Suppressor macrophage treated with lipopolysaccharide for 1 hour (primary cell): ENCODE results near the gene AFF1.

Experiments
- DNase-seq, 3 donors: peaks; one replicate each; pipeline ENCODE4 v3.0.0-alpha.2; 2020 to 2022

Gene AFF1, protein sequence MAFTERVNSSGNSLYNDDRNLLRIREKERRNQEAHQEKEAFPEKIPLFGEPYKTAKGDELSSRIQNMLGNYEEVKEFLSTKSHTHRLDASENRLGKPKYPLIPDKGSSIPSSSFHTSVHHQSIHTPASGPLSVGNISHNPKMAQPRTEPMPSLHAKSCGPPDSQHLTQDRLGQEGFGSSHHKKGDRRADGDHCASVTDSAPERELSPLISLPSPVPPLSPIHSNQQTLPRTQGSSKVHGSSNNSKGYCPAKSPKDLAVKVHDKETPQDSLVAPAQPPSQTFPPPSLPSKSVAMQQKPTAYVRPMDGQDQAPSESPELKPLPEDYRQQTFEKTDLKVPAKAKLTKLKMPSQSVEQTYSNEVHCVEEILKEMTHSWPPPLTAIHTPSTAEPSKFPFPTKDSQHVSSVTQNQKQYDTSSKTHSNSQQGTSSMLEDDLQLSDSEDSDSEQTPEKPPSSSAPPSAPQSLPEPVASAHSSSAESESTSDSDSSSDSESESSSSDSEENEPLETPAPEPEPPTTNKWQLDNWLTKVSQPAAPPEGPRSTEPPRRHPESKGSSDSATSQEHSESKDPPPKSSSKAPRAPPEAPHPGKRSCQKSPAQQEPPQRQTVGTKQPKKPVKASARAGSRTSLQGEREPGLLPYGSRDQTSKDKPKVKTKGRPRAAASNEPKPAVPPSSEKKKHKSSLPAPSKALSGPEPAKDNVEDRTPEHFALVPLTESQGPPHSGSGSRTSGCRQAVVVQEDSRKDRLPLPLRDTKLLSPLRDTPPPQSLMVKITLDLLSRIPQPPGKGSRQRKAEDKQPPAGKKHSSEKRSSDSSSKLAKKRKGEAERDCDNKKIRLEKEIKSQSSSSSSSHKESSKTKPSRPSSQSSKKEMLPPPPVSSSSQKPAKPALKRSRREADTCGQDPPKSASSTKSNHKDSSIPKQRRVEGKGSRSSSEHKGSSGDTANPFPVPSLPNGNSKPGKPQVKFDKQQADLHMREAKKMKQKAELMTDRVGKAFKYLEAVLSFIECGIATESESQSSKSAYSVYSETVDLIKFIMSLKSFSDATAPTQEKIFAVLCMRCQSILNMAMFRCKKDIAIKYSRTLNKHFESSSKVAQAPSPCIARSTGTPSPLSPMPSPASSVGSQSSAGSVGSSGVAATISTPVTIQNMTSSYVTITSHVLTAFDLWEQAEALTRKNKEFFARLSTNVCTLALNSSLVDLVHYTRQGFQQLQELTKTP

DNA sequence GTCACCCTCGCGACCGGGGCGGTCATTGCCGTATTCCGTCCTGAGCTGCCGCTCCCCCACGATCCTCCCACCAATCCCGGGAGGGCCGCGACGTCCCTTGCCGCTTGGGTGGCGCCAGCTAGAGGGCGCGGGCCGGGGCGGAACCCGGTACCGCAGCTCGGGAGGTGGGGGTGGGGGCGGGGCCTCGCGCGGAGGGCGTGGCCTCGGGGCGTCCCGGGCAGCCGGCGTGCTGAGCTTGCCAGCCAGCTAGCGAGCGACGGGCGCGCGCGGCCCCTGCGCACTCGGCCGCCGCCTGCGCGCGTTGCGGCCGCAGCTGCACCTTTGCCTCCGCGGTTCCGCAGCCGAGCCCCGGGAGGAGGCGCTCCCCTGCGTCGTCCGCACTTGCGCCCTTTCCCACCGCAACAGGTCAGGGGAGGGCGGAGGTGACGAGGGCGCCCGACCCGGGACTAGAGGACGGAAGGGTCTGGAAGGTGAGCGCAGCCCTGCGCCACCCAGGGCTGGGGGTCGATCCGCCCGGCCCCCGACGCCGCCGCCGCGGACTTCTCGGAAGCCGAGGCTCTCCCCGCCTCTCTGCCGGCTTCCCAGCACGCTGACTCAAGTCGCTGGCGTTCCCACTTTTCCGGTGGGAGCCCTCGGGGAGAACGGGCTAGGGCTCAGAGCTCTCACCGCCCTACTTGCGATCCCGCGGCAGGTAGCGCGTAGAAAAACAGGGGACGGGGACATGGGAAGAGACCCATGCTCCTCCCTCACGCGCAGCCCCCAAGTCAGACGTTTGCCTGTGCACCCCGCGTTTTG lies at the start of gene AFF1:
AFF1 (plus strand) TSS at position 241 of the 795 bp plus-strand sequence. CDS start 13,523 bp downstream, outside the sequence.
- peak; percentile 97 to 98 (median 97) for DNase-seq

DNA sequence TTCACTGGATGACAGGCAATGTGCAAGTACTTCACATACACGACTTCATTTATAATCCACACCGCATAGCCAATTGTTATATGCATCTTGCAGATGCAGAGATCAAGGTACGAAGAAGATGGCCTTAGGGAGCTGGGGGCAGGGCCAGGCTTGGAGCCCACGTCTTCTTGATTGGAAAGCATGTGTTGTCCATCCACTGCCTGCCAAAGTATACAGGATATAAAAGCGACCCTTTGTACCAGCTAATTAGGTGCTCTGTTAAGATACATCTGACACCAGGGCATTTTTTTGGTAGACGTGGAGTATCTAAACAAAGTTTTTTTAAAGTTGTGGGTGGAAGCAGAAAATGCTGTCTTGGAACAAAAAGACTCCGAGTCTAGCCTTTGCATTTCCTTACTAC lies 44.0 kb upstream of the AFF1 start:
- no peak for DNase-seq

DNA sequence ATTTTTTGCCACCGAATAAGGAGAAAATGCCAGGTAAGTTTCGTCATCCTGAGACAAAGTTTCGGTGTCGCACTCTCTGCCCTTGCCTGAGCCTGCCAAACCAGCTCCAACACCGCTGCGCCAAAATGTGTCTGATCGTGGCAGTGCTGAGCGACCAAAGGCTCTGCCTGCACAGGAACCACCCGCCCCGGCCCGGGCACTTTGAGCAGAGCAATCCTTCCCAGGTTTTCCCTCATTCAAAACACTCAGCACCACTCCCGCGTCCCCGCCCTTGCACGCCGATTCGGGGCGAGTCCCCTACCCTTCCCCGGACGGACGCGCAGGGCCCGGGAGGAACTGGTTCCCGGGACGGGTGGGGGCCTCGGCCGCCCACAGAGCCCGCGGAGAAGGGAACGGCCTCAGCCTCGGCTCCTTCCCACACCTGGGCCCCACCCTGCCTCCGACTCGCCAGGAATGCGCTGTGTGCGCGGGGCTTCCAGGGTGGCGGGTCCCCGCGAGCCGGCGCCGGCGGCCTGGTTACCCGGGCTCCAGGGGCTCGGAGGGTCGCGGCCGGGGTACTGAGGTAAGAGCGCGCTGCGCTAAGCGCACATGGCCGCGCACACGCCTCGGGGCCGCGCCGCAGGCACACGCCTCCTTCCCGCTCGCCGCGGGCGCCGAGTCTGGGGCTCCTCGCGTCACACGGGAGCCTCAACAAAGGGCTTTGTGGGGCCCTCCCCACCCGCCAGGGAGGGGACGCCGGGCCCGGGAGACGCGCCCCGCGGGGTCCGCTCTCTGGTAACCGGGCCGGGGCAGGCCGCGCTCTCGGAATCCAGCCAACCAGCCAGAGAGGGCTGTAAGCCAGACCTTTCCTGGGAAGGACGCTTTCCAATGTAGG lies 42.8 kb upstream of the AFF1 start, which contains the start of gene C4orf36:
C4orf36 (minus strand) TSS at position 661 of the 874 bp plus-strand sequence. CDS start 902 bp downstream, outside the sequence.
- peak; percentile 72 to 92 (median 75) for DNase-seq

DNA sequence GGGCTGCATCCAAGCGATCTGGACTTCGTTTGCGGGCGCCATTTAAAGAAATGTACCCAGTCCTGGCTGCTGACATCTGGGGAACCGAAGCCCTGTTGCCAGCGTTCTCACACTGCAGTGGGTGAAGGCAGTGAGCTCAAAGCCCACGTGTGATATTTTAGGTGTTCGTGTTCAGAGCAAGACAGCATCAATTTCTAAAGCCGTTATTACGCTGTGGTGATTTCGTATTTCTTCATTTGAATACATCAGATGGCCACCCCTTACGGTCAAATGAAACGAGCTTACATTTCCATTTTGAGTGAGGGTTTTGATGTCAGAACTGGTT lies 42.2 kb upstream of the AFF1 start:
- DNase-seq, result no peak

DNA sequence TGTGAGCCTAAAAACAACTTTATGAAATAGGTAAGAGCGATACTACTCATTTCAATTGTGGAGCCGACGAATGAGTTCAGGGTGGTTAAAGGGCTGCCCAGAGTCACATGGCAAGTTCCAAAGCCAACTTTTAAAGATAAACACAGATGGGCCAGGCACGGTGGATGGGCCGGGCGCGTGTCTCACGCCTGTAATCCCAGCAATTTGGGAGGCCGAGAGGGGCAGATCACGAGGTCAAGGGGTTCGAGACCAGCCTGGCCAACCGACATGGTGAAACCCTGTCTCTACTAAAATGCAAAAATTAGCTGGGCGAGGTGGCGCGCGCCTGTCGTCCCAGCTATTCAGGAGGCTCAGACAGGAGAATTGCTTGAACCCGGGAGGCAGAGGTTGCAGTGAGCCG lies 41.7 kb upstream of the AFF1 start:
- no peak for DNase-seq

DNA sequence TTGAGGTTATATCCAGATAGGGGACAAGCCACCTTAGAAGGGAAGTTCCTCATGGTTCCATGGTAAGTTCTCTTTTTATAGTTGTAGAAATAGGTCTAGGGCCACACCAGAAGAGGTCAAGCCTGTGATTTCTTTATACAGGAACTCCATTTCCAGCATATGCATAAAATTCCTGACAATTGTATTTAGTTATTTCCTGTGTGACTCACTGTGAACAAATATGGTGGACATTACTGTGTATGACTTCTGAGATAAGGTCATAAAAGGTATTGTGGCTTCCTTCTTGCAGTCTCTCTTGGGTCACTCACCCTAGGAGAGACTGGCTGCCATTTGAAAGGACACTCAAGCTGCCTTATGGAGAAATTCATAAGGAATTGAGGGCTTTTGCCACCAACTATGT lies 40.4 kb upstream of the AFF1 start:
- peak; percentile 23 to 72 (median 48) for DNase-seq

DNA sequence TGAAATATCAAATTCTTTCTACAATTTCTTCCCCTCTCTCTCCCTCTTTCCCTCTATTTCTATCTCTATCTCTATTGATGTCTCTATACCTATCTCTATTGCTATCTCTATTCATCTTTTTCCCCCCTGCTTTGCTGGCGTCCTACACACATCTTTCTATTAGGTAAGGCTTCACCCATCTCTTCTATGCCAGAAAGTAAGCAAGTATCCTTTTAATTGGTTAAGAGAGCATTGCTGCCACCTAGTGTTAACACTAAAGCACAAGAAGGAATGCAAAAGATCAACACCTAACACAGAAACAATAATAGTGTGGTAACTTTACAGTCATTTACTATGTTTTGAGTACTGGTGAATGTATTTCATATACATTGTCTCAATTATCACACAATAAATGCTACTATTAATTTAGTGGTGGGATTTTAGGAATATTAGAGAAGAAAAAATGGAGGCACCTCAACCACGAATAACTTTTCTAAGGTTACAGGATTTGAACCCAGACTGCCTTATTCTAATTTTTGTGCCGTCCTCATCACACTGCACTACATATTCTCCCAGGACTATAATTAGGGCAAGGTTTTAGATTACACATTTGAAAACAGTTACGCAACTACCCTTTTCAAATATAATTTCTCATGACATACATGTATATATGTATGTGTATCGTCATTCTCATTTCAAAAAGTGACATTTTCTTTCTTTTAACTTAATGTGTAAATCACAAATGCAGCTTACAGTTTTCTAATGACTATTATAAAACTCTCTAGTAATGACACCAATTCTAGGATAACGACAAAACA lies 38.9 kb upstream of the AFF1 start:
- DNase-seq, result peak; percentile 74 to 88 (median 85)

DNA sequence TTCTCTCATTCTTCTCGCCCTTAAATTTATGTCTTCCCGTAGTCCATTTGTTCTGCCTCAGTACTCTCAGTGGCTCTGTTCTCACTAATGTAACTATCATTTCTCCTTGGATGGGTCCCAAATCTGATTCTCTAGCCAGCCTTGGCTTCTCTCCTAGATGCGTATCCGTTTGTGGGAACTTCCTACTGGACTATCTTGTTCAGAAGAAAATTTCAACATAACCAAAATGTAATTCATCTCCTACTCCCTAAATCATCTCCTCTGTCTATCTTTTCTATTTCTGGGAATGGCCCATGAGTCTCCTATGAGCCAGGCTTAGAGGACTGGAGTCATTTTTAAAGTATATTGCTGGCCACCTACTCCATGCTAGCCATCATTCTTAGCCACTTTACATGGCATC lies 38.2 kb upstream of the AFF1 start:
- DNase-seq, result no peak

DNA sequence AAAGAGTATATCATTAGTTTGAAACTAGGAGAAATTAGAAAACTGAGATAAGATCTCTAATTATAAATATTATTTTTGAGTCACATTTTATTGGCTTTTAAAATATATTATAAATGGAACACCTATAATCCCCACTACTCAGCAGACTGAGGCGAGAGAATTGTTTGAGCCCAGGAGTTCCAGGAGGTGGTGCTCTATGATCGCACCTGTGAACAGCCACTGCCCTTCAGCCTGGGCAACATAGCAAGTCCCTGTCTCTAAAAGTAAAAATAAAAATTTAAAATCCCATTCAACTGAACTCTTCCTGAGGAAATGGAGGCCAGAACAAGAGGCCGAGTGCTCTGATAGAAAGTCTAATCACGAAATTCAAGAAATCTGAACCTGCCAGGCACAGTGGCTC lies 36.2 kb upstream of the AFF1 start:
- DNase-seq, result no peak

DNA sequence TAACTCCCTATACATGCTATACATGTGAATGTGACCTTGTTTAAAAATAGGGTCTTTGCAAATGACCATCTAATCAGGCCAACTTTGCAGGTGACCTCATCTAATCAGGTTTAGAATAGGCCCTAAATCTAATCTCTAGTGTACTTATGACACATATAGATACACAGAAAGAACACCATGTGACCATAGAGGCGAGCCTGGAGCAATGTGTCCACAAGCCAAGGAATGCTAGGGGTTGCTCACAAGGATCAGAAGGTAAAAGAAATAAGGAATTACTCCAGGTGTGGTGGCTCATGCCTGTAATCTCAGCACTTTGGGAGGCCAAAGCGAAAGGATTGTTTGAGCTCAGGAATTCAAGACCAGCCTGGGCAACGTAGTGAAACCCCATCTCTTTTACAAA lies 32.9 kb upstream of the AFF1 start:
- DNase-seq, result no peak

DNA sequence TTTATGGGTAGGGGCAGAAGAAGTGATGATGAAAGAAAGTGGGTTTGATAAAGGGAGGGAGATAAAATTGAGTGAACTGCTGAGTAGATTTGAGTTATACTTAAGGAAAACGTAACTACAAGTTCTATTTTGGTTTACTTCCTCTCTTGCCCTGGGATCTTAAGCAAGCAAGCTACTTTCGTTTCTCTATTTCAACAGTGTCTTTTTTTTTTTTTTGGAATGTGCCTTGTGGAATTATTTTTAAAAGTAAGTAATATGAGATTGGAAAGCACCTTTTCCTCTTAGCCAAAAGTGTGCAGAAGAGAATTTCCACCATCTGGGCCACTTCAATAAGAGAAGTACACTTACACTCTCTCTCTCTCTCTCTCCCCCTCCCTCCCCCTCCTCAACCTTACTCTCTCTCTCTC lies 26.6 kb upstream of the AFF1 start:
- DNase-seq, result peak; percentile 75 to 96 (median 88)

DNA sequence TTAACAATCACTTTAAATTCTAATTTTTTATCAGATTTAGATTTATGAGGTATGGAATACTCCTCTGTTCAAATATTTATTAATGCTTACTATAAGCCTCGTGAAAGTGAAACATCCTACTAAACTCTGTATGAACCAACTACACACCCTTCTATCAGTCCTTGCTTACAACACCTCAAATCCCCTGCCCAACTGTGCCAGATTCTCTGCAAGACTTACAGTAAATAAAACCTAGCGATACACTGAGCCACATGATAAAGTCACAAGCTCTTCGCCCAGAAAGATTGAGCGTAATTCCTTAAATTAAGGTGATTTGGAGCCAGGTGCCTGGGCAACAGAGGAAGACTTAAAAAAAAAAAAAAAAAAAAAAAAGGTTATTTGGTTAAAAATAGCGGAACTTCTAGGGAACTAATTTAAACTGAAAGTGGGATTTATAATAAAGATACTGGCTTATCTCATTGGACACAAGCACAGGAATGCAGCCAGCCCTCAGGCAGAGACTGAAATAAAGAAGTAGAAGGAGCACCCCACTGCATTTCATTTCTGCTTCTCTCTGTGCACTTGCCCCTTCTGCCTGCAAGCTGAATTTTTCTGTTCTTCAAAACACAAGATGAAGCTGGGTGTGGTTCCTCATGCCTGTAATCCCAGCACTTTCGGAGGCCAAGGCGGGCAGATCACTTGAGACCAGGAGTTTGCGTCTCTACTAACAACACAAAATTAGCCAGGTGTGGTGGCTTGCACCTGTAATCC lies 25.1 kb upstream of the AFF1 start:
- peak in 2 of 3 donors; percentile 38 to 47 for DNase-seq

DNA sequence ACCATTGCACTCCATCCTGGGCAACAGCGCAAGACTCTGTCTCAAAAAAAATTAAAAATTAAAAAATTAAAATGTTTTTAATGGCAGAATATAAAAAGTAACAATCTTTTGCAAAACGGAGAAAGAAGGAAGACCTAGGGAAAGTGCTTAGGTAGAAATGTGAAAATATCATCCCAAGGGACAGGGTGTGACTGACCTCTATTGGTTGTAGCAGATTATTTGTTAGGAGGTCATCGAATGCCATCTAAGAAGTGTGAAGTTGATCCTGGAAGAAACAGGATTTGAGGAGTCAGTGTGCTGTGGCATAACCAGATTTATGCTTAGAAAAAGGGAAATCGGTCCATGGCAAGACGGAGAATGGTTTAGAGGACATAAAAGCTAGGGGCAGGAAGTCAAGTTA lies 24.4 kb upstream of the AFF1 start:
- DNase-seq, result peak in 2 of 3 donors; percentile 26 to 40

DNA sequence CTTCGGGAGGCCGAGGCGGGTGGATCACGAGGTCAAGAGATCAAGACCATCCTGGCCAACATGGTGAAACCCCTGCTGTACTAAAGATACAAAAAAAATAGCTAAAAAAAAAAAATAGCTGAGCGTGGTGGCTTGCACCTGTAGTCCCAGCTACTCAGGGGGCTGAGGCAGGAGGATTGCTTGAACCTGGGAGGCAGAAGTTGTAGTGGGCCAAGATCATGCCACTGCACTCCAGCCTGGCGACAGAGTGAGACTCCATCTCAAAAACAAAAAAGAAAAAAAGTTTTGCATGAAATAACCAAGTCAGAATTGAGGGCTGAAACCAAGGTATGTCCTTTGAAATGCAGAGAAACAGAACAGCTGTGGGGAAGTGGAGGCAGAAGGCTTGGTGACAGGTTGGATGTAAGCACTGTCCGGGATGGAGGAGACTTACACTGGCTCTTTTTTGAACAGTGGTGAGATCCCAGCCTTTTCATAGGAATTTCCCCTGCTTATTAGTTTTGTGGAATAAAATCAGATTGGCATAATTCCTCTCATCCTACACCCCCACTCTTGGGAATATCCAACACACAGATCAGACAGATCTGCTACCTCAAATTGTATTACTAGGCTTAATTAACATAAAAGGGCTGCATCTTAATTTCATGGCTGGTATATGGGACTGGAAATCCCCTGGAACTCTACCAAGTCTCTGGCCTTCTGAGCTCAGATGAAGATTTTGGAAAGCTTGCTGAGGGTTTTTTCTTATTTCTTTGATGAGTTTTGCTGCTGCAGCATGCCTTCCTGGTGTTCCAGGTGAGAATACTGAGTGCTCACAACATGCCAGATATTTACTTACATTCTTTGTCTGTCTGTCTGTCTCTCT lies 23.8 kb upstream of the AFF1 start:
- peak; percentile 38 to 56 (median 53) for DNase-seq

DNA sequence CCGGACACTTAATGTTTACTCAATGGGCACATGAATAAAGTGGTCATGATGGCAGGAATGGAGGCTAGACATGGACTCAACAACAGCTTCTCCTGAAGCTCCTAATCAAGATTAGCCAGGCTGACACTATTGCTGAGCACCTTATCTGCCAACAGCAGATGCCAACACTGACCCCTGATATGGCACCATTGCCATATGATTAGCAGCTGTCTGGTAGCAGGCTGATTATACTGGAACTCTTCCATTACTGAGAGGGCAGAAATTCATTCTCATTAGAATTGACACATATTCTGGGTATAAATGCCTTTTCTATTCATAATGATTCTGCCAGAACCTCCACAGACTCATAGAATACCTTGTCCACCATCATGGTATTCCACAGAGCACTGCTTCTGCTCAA lies 18.4 kb upstream of the AFF1 start:
- no peak for DNase-seq

DNA sequence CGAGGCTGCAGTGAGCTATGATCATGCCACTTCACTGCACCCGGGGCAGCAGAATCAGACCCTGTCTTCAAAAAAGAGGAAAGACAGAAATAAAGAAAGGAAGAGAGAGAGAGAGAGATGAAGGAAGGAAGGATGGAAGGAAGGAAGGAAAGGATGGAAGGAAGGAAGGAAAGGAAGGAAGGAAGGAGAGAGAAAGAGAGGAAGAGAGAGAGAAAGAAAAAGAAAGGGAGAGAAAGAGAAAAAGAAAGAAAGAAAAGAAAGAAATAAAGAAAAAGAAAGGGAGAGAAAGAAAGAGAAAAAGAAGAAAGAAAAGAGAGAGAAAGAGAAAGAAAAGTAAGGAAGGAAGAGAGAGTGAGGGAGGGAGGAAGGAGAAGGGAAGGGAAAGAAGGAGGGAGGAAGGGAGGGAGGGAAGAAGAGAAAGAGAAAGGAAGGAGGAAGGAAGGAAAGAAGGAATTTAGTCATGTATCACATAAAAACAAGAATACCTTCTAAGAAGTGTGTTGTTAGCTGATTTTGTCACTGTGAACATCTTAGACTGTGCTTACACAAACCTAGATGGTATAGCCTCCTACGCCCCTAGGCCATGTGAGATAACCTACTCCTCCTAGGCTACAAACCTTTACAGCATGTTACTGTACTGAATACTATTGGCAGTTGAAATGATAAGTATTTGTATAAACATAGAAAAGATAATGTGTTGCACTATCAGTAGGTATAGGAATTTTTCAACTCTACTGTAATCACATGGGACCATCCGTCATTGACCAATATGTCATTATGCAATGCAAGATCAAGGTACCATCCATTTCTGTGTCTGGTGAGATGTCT lies 17.4 kb upstream of the AFF1 start:
- DNase-seq, result no peak

DNA sequence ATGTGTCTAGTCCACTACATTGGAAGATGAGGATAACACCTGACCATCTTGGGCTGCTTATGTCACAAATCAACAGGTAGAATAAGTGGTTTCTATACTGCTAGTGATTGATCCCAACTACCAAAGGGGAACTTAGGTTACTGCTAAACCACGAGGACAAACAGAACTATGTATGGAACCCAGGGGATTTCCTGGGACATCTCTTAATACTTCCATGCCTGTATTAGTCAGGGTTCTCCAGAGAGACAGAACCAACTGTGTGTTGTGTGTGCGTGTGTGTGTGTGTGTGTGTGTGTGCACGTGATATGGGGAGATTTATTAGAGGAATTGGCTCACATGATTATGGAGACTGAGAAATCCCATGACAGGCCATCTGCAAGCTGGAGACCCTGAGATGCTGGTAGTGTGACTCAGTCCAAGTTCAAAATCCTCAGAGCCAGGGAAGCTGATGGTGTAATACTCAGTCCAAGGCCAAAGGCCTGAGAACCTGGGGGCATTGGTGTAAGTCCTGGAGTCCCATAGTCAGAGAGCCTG lies 16.2 kb upstream of the AFF1 start:
- peak; percentile 92 to 96 (median 94) for DNase-seq
